Cardiac septum (tissue), 1 donor: ENCODE results near the gene COL4A2. TPM values are rescaled to one million over a fixed set of nuclear protein-coding genes. Genes with fewer than 3 reads are reported as not detected.

Experiments
- DNase-seq: peaks from one replicate; pipeline ENCODE4 v3.0.0-alpha.2; 2020; ENCODE audit warnings: low spot score
- intact Hi-C: fragments of 100-400 bp; cut with DNase I; formaldehyde crosslinking; loops from one replicate; pipeline ENCODE4 v1.14.0; 2022
- total RNA-seq: library from RNA; stranded (reverse); fragmentation: NEBNext Ultra II Directional; extraction: Animal tissue kit (Norgen Biotek cat#: 25700); gene quantifications from one replicate; pipeline ENCODE4 v1.2.1, GENCODE V29; 2021
- donor health status: DM: no; HTN: no; CAD: no.

The COL4A2 gene
- total RNA-seq, 1 donor from 2014 or later, result 165 TPM

DNA sequence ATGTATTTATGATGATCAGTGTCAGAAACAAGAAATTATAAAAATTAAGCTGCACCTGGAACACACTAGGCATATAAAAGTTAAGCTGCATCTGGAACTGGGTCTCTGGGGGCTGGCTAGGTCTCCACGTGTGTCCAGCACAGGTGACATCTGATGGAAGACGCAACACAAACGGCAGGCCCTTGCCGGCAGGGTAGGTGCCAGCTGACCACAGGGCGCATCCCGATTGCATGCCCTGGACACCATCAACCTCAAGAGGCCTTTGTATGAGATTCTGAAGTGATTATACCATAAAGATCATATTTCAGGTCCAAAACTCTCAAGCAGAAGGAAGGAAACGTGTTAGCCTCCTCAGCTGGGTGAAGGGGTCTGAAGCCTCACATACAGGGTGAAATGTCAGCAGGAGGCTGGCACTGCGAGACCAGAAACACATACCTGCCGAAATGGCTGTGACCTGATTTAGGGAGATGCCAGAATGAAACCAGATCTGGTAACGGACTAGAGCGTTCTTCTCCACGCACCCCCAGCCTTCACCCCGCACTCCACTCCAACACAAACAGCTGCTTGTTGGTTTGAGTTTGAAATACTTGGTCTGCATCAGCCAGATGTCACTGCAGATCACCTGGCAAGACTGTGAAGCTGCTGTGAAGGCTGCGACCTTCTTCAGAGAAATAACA lies 37.4 kb upstream of the COL4A2 start:
- intact Hi-C loops, result loop anchor here (5.0 kb wide), 1 partner anchor 33 kb away; no protein-coding TSS in a partner anchor
- no peak for DNase-seq

DNA sequence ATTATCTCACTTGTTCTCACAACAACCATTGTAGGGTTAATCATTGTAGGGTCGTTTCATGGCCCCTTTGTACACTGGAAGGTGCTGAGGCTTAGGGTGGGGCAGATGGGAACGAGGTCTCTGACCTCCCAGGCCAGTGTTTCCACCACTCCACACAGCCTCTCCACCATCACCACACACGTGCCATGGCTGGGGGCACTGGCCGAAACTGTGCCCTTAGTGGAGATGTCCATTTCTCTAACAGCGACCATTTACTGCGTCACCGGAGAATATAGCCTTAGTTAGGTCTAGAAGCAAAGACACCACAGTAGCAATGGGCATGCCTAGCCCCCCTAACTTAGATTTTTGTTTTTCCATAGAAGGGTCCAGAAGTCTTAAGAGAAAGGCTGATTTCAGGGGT lies 36.6 kb upstream of the COL4A2 start:
- DNase-seq, result no peak
- intact Hi-C loops, result no loop called here

DNA sequence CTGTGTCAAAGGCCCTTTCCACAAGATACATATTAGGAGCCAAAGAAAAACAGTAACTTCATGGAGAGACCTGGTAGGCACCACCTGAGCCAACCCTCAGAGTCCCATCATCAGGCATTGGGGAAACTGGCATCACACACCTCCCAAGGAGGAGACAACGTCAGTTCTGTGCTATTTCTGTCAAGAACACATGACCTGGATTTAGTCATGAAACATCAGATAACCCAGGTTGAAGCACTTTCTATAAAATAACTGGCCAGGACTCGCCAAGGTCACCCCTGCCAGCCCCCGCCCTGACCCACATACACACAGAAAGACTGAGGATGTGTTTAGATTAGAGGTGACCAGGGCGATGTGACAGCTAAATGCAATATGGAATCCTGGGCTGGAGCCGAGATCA lies 35.8 kb upstream of the COL4A2 start:
- intact Hi-C loops, result no loop called here
- no peak for DNase-seq

DNA sequence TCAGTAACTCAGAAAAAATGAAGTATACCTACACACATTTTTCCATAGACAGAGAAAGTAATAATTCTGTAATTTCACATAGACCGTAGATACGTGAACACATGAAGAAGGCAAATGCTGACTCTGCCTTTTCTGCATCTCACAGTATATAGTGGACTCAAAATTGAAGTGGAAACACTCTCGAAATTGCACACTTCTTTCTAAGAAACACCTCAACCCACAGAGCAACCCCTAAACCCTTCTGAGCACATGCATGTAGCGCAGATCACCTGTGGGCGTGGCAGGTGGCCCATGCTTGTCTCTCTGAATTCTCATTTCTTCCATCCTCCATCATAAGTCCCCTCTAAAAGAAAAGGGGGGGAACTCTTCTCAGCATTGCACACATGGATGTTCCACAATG lies 34.9 kb upstream of the COL4A2 start:
- intact Hi-C loops, result no loop called here
- DNase-seq, result peak; percentile 20

DNA sequence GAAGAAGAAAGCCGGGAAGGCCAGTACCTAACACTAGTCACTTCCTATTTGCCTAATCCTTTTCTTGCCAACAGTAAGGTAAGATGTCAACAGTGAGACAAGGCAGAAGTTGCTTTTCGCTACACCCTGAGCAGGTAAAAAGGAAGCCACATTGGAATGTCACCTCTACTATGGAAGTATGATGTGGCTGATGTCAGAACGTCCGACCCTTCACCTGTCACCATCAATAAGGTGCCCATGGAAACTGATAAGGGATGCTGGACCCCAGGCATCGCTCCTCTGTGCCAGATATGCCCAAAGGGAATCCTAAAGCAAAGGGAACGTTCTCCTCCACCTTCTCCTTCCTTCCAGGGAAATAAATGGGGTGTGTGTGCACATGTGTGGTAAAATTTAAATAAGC lies 34.4 kb upstream of the COL4A2 start:
- DNase-seq, result peak; percentile 47
- intact Hi-C loops, result no loop called here

DNA sequence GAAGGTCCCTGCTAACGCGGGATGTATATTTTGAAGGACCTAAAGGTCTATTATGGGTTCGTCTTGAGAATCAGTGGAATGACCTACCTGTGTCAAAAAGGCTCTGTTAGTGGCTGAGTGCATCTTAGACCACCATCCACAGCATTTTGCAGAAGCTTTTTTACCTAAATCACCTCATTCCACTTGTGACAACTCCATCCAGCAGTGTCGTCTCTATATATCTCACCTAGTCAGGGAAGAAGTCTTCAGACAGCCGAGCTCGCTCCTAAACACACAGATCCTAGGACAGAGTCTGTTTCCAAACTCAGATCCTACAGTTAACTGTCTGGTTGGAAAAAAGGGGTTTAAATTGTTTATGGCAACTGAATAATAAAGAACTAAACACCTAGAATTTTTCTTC lies 33.8 kb upstream of the COL4A2 start:
- DNase-seq, result peak; percentile 2
- intact Hi-C loops, result no loop called here

DNA sequence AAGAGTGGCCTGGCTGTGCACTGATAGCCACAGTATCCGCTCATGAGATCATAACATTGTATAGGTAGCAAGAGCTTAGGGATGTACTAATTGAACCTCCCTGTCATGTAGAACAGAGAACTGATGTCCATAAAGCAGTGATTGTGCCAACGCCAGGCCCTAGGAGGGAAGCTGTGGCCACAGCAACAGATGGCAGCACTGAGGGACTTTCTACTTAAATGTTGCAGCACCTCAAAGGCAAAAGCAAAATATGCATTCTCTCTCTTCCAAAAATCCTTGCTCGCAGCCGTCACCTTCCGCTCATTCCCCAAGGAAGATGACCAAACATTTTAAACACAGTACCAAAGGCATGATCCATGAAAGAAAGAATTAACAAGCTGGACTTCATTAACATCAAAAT lies 32.4 kb upstream of the COL4A2 start:
- peak; percentile 74 for DNase-seq
- intact Hi-C loops, result no loop called here

DNA sequence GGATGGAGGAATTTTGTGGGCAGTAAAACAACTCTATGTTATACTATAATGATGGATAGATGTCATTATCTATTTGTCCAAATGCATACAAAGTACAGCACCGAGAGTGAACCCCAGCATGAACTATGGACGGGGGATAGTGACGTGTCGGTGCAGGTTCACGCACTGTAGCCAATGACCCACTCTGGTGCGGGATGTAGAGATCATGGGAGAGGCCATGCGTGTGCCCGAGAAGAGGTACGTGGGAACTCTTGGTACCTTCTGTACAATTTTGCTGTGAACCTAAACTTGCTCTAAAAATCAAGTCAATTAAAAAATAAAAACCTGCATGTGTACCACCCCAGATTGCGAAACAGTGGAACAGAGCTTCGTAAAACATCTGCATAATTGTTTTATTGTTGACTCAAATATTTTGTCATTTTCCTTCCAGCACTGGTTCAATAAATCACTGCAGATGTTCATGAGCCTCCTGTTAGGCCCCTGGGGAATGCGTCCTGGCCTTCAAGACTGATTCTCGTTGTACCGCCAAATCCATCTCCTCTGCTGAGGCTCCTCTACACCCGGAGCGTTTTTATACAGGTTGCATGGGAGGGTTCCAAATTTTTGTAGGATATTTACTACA lies 31.0 kb upstream of the COL4A2 start:
- no peak for DNase-seq
- intact Hi-C loops, result no loop called here

DNA sequence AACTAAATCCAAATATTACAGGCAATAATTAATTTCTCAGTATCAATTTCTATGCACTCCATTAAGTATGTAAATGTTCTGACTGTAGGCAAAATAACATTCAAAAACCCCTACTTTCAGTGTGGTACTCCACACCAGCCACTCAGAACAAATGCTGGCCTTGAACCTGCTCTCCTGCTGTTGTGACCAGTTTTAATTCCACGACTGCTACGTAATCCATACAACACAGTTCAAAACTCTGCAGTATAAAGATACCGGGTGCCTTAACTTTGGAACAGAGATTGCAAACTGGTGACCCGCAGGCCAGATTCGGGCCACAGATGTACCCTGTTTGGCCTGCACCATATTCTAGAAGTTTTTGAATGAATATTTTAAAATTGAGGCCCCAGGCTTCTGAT lies 30.5 kb upstream of the COL4A2 start:
- no peak for DNase-seq
- intact Hi-C loops, result no loop called here

DNA sequence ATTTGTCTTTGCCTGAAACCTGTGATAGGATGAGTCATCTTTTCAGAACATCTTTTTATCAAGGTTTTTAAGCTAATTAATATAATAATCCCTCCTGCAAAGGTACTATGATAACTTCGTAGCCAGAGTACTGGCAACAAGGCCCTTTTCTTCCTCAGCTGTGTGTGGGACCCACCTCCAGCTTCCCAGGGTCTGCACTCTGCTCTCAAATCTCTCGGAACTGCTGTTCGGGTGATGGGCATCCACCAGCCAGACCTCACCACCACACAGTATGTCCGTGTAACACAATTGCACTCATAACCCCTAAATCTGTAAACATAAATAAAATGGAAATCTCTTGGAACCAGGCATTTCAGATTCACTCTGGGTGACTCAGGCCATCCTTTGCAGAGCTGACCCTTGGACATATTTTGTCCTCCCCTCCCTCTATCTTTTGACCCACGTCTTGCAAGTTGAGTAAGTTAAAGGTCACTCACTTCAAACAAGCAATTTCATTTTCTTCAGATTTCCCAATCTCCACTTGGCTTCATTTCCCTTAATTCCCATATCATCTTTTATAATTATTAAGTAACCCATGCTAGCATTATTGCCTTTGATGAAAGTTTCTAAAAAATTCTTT lies 29.6 kb upstream of the COL4A2 start:
- intact Hi-C loops, result no loop called here
- DNase-seq, result no peak

DNA sequence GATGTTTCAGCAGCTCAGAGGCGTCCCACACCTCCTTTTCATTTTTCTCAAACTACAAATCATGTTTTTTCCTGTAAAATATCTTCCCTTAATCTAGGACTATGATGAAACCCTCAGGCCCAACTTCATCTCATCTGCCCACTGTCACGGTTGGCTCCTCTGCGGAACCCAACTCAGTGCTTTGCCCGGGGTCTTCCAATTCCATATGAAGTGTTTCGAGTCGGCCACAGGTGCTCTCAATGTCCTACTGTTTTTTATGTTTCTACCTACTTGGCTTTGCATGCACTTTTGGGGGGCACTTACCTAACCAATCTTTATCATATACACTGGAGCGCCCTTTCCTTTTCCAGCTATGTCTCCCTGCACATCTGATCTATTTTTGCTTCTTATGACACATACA lies 28.2 kb upstream of the COL4A2 start:
- intact Hi-C loops, result no loop called here
- no peak for DNase-seq

DNA sequence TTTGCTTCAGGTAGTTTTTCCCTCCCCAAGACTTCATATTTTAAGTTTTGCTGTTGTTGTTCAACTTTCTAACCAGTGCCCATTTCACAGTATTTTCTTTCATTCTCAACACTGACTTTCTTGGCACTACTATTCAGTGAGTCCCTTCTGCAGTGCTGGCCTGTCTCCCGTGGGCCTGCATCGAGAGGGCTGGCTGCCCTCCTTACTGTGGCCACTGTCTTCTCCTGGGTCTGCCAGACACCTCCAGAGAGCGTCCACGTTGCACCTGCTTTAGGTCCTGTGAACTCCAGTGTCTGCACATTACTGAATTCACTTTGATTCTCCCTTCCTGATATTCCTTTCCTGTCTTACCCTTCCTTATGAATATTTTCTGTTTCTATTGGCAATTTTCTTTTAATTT lies 27.4 kb upstream of the COL4A2 start:
- intact Hi-C loops, result no loop called here
- no peak for DNase-seq

DNA sequence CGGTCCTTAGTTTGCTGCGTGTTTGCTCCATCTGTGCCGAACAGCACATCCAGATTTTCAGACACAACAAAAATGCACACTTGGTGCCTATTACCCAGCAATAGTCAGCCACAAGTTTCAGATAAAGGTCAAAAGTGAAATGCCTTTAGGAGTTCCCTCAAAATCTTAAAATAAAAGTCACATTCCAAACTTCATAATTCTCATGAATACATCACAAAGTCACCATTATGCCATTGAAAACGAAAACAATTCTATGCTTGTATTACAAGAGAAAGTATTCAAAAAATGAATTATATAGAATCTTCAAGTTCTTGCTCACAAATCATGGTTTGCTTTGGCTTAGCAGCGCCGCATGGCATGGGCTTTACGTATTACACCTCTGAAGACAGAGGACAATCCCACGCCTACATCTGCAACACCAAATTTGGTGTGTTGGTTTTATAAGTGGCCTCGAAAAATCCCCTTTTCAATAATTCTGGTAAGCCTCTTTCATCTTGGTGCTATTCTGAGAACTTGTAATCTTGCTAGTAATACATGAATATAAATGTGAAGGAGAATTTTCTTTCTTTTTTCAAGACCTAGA lies 26.8 kb upstream of the COL4A2 start:
- no peak for DNase-seq
- intact Hi-C loops, result no loop called here

DNA sequence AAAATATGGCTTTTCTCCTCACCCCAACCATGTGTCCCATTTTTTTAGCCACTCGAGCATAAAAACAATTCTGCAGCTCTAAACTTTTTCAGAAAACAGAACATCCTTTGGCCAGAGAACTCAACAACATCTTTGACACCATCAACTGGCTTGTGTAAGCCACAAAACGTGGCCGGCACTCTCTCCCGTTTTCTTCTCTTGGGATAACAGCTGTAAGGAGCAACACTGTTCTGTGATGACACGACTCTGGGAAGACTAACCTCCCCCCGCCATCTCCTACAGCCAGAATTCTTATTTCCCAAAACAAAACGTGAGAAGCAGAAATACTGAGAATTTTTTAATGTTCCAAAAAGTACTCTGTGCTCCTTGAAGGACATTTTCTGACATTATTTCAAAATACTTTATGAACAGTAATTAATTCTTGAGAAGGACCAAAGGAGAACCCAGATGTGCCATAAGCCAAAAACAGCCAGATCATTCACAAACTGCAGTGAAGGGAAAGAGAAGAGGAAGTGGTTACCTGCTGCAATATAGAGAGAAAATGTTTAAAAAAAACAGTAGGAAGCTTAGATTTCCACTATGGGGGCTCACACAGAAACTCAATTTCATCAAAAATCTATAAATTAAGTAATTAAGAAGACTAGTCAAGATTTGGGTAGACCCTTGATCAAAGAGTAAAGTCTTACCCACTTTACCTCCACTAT lies 25.9 kb upstream of the COL4A2 start:
- DNase-seq, result no peak

DNA sequence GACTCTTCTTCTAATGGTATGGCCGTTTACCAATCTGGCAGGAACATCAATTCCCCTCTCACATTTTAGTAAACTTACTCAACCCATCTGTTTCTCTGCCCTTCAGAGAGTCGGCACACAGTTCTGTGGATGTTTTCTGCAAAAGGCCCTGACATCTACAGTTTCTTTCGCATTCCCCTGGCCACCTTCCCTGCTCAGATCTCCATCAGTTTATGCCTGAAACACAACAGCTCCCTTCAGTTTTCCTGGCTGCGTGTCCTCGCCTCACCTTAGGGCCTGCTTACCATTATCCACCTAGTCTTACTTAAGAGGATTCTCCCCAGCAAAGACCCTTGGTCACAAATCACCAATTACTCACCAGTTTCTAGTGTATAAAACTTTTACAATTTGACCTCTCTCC lies 25.3 kb upstream of the COL4A2 start:
- intact Hi-C loops, result no loop called here
- DNase-seq, result no peak

More for the DNA sequence above, 25.9 kb upstream of the COL4A2 start:
- intact Hi-C loops, result no loop called here

DNA sequence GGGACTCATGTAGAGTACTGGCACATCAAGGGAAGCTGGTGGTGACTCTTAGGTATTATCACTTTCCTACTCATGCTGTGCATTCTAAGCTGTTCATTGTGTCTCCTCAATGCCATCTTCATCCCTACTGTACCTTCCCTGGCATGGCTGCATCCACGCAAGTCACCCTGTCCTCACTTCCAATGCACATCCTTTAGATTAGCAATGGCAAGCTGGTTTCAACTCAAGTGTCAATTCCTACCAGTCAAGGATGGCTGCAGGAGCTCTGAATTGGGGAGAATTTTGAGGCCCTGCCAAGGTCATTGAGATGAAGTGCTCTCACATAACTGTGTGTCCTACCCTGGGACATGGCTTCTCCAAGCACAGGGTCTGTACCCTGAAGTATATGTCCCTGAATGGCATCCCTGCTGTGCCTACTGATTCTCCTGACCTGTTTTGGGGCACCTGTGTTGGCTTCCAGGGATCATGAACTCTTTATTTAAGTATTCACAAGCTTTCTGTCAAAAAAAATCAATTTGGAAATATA lies 24.7 kb upstream of the COL4A2 start:
- intact Hi-C loops, result no loop called here
- no peak for DNase-seq

DNA sequence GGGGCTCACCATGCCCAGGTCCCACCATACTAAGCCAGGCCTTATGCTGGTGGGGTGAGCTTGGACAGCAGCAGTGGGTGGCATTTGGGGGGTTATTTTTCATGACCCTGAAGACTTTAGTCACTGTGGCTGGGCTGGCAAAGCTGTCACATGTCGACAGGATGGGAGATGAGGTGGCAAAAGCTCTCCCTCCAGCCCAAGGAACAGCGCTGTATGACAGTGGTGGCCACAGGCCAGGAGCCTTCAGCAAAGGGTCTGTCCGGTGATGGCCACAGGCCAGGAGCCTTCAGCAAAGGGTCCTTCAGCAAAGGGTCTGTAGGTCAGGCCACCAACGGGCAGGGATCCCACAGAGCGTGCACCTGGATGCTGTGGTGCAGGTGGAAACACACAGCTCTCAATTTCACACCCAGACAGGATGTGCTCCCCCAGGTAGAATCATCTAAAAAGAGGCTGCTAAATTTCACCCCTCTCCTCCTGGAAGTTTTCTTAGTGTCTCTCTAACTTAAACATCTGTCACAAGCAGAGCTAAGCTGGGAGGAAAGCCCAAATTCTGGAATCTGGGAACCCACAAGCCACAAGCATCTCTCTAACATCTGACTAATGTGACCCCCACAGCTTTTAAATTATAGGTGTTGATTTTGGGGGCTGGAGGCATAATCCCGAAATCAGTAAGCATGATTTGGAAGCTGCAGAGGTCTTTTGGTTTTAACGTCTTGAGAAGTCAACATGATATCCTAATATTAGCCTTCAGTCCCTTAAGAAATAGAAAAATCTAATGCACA lies 23.2 kb upstream of the COL4A2 start:
- no peak for DNase-seq
- intact Hi-C loops, result no loop called here

DNA sequence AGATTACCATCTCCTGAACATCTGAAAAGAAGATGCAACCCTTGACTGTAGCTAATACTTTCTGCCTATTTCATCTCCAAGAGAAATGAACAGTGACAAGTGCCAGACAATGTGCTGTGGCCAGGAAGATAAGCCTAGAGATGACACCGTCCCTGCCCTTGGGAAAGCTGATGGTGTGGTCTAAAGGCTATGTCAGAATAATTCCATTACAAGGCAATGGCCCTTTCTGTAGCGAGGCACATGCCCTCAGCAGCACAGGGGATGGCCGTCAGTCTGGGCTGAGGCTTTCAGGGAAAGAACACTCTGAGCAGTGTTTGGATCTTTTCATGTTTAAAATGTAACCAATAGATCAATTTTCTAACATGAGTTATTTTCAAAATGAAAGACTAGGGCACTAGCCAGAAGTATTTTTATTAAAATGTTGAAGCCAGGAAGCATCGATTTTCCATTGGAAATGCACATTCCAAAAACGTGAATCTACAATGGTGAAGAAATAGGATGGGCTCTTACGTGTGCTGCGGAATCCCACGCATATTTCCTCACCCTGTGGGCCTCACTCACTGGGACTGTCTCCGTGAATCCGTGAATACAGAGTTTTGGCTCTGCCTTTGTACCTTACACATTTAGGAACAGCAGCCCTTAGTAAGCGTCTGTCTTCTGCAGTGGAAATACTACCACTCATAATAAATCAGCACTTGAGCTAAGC lies 22.2 kb upstream of the COL4A2 start:
- intact Hi-C loops, result no loop called here
- DNase-seq, result no peak
